Measurements from ENCODE around the gene DTNB. TPM values are rescaled to one million over a fixed set of nuclear protein-coding genes. Genes with fewer than 3 reads are reported as not detected.

DTNB gene
- polyA plus RNA-seq, 1 donor from 2014 or later: 22.5 TPM

DNA sequence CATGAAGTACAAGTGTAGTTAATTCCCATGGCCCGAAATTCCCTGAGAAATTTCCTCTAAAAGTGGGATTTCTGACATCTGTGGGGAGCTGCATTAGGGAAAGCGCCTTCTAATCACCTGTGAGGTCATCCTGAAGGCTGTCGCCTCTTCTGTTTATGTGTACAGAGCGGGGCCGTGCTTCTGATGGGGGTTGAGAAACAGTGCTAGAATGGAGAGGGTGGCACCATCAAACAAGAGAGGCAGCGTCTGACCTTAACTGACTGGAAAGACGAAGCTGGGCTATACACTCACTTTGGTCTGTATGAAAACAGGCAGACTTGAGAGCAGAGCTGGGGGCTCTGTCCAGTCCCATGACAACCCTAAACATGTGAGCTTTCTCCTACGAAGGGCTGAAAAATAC is 287.5 kb downstream of the DTNB start:
- Histone ChIP-seq H3K4me3 (ENCODE audit: low read length) (no peak overlapping the region), H3K4me2 (ENCODE audit: low read length) (no peak overlapping the region), H2AFZ (ENCODE audit: low read depth, low read length) (no peak overlapping the region), H3K9me2 (ENCODE audit: insufficient read depth, low read length) (no peaks in the 10 kb centered on the region), H3F3A (ENCODE audit: insufficient read depth, low read length, poor library complexity, severe bottlenecking) (no peaks in the 10 kb centered on the region), H4K20me1 (ENCODE audit: insufficient read depth) (no peaks in the 10 kb centered on the region), H3K9me3 (ENCODE audit: low read length) (no peaks in the 10 kb centered on the region), H3K79me2 (replicated peaks; ENCODE audit: insufficient read depth, low read length) (no peaks in the 10 kb centered on the region), H3K27ac (ENCODE audit: low read length) (no peak overlapping the region), H3K9ac (ENCODE audit: low read length) (no peak overlapping the region), H3K36me3 (ENCODE audit: insufficient read depth, low read length) (no peaks in the 10 kb centered on the region), H3K27me3 (ENCODE audit: insufficient read depth, low read depth, low read length) (no peaks in the 10 kb centered on the region)
- TF ChIP-seq POLR2AphosphoS5 (IDR thresholded peaks at IDR 0.05): no peak
- TF ChIP-seq, protein P1, sequence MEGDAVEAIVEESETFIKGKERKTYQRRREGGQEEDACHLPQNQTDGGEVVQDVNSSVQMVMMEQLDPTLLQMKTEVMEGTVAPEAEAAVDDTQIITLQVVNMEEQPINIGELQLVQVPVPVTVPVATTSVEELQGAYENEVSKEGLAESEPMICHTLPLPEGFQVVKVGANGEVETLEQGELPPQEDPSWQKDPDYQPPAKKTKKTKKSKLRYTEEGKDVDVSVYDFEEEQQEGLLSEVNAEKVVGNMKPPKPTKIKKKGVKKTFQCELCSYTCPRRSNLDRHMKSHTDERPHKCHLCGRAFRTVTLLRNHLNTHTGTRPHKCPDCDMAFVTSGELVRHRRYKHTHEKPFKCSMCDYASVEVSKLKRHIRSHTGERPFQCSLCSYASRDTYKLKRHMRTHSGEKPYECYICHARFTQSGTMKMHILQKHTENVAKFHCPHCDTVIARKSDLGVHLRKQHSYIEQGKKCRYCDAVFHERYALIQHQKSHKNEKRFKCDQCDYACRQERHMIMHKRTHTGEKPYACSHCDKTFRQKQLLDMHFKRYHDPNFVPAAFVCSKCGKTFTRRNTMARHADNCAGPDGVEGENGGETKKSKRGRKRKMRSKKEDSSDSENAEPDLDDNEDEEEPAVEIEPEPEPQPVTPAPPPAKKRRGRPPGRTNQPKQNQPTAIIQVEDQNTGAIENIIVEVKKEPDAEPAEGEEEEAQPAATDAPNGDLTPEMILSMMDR (IDR thresholded peaks at IDR 0.05; ENCODE audit: poor library complexity, severe bottlenecking): no peak

DNA sequence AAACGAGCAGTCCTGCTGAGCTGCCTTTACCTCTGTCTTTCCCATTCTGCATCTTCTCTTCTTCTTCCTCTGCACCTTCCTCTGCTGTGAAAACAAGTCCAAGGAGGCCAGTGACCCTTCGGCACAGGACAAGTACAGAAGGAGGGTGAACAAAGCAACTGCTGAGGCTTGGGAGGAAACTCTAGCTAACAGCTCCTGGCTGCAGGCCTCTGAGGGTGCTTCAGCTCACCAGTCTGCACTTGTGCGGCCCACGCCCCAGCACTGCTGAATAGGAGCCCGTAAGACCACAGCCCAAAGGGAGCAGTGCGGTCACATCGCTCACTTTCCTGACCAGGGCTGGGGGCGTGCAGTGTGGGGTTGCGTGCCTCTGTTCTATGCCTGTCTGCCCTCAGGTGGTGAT is 289.6 kb downstream of the DTNB start:
- H3K9ac ChIP-seq (ENCODE audit: low read length): no peak overlapping the region
- H3K4me2 ChIP-seq (ENCODE audit: low read length): no peak overlapping the region
- H3K36me3 ChIP-seq (ENCODE audit: insufficient read depth, low read length): no peaks in the 10 kb centered on the region
- H3F3A ChIP-seq (ENCODE audit: insufficient read depth, low read length, poor library complexity, severe bottlenecking): no peaks in the 10 kb centered on the region
- no peaks in the 10 kb centered on the region for H3K9me2 ChIP-seq (ENCODE audit: insufficient read depth, low read length)
- H3K4me3 ChIP-seq (ENCODE audit: low read length): no peak overlapping the region
- H3K27me3 ChIP-seq (ENCODE audit: insufficient read depth, low read depth, low read length): no peaks in the 10 kb centered on the region
- no peak for TF ChIP-seq RAD21 (conservative IDR thresholded peaks at IDR 0.05)
- TF ChIP-seq POLR2AphosphoS5 (IDR thresholded peaks at IDR 0.05): no peak
- TF ChIP-seq EZH2 (IDR thresholded peaks at IDR 0.05; ENCODE audit: borderline replicate concordance, insufficient read depth, low read length, poor library complexity, severe bottlenecking): no peak
- TF ChIP-seq EP300 (conservative IDR thresholded peaks at IDR 0.05; ENCODE audit: poor library complexity, severe bottlenecking): no peak
- TF ChIP-seq, protein P1 (IDR thresholded peaks at IDR 0.05; ENCODE audit: poor library complexity, severe bottlenecking): no peak
- TF ChIP-seq MXI1 (conservative IDR thresholded peaks at IDR 0.05; ENCODE audit: poor library complexity, severe bottlenecking): no peak
- TF ChIP-seq TAF1 (IDR thresholded peaks at IDR 0.05; ENCODE audit: low read depth): no peak
- TF ChIP-seq SMC3 (conservative IDR thresholded peaks at IDR 0.05; ENCODE audit: poor library complexity): no peak
- TF ChIP-seq, protein P2, sequence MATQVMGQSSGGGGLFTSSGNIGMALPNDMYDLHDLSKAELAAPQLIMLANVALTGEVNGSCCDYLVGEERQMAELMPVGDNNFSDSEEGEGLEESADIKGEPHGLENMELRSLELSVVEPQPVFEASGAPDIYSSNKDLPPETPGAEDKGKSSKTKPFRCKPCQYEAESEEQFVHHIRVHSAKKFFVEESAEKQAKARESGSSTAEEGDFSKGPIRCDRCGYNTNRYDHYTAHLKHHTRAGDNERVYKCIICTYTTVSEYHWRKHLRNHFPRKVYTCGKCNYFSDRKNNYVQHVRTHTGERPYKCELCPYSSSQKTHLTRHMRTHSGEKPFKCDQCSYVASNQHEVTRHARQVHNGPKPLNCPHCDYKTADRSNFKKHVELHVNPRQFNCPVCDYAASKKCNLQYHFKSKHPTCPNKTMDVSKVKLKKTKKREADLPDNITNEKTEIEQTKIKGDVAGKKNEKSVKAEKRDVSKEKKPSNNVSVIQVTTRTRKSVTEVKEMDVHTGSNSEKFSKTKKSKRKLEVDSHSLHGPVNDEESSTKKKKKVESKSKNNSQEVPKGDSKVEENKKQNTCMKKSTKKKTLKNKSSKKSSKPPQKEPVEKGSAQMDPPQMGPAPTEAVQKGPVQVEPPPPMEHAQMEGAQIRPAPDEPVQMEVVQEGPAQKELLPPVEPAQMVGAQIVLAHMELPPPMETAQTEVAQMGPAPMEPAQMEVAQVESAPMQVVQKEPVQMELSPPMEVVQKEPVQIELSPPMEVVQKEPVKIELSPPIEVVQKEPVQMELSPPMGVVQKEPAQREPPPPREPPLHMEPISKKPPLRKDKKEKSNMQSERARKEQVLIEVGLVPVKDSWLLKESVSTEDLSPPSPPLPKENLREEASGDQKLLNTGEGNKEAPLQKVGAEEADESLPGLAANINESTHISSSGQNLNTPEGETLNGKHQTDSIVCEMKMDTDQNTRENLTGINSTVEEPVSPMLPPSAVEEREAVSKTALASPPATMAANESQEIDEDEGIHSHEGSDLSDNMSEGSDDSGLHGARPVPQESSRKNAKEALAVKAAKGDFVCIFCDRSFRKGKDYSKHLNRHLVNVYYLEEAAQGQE (IDR thresholded peaks at IDR 0.05; ENCODE audit: borderline replicate concordance): no peak
- no peaks in the 10 kb centered on the region for H3K9me3 ChIP-seq (ENCODE audit: low read length)
- no peaks in the 10 kb centered on the region for H3K79me2 ChIP-seq (replicated peaks; ENCODE audit: insufficient read depth, low read length)
- no peak overlapping the region for H2AFZ ChIP-seq (ENCODE audit: low read depth, low read length)
- H3K27ac ChIP-seq (ENCODE audit: low read length): no peak overlapping the region
- H4K20me1 ChIP-seq (ENCODE audit: insufficient read depth): no peaks in the 10 kb centered on the region
